ENCODE measurements around the gene CORO7. TPM values are rescaled to one million over a fixed set of nuclear protein-coding genes. Genes with fewer than 3 reads are reported as not detected.

Gene CORO7
- total RNA-seq, 1 experiment from 2014 or later = 51.0 TPM

DNA sequence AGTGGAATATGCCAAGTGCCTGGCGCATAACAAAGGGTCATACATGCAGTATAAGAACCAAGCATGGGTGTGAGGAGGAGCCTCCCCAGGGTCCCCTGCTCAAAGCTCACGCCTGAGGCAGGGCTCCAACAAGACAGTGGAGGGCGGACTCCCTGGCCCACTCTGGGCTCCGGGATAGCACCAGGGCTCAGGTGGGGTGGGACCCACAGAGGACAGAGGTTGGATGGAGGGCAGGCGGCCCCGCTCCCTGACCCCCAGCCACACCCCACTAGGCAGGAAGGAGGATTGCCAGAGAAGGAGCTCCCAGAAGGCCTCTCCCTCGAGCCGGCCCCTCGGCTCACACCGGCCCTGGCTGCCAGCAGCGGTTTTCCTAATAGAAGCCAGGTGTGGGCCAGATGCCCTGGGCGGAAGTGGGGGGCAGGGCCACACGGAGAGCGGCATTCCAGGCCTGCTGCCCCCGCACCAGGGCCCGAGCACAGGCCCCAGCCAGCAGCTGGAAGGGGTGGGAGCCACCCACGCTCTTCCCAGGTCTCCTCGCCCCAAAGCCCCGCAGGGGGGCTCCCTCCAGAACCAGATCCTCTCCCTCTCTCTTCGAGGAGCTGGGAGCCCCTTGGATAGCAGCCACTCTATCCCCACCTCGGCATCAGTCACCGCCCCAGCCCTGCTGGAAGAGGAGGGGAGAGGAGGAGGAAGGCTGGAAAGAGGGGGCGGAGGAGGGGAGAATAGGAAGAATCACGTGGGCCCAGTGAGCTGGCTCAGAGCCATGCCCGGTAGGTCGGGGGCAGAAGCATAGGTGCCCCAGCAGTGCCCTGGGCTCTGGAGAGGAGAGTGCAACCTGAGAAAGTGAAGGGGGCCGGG is 23.8 kb downstream of the CORO7 start:
- intact Hi-C loops (cut with micrococcal nuclease; ENCODE audit: unreplicated experiment) = no loop called here
- Mint-ChIP-seq H3K27me3 (ENCODE audit: unreplicated experiment) (no peaks in the 10 kb centered on the region), H3K9me3 (ENCODE audit: low read depth, unreplicated experiment) (no peaks in the 10 kb centered on the region), H3K36me3 (ENCODE audit: insufficient read depth, unreplicated experiment) (peaks cover 42% of the 10 kb centered on the region), H3K4me1 (ENCODE audit: low read depth, unreplicated experiment) (peaks cover 14% of the 10 kb centered on the region), H3K4me3 (ENCODE audit: low read depth, unreplicated experiment) (peak overlapping the region; percentile 41), H3K27ac (ENCODE audit: unreplicated experiment) (peak overlapping the region; percentile 79)
- no TSS peak for BruUV-seq (replicated peaks)
- DNase-seq = peak; percentile 57
- TF ChIP-seq, protein P1, sequence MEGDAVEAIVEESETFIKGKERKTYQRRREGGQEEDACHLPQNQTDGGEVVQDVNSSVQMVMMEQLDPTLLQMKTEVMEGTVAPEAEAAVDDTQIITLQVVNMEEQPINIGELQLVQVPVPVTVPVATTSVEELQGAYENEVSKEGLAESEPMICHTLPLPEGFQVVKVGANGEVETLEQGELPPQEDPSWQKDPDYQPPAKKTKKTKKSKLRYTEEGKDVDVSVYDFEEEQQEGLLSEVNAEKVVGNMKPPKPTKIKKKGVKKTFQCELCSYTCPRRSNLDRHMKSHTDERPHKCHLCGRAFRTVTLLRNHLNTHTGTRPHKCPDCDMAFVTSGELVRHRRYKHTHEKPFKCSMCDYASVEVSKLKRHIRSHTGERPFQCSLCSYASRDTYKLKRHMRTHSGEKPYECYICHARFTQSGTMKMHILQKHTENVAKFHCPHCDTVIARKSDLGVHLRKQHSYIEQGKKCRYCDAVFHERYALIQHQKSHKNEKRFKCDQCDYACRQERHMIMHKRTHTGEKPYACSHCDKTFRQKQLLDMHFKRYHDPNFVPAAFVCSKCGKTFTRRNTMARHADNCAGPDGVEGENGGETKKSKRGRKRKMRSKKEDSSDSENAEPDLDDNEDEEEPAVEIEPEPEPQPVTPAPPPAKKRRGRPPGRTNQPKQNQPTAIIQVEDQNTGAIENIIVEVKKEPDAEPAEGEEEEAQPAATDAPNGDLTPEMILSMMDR (IDR thresholded peaks at IDR 0.05; ENCODE audit: unreplicated experiment) = no peak
- CTCF ChIA-PET = interaction anchor here (0.6 to 4.8 kb wide), 9 partner anchors 11 to 179 kb away, joined by 3 to 38 read pairs (median 4); no protein-coding TSS in a partner anchor

GRCh38 chr16:4391631-4392381 is 24.6 kb downstream of the CORO7 start:
- DNase-seq = no peak
- Mint-ChIP-seq H3K4me1 (ENCODE audit: low read depth, unreplicated experiment) (peaks cover 14% of the 10 kb centered on the region), H3K27me3 (ENCODE audit: unreplicated experiment) (no peaks in the 10 kb centered on the region), H3K4me3 (ENCODE audit: low read depth, unreplicated experiment) (peak overlapping the region; percentile 41), H3K36me3 (ENCODE audit: insufficient read depth, unreplicated experiment) (peaks cover 49% of the 10 kb centered on the region), H3K9me3 (ENCODE audit: low read depth, unreplicated experiment) (no peaks in the 10 kb centered on the region), H3K27ac (ENCODE audit: unreplicated experiment) (peak overlapping the region; percentile 79)
- BruUV-seq (replicated peaks) = no TSS peak
- TF ChIP-seq, protein P1 (IDR thresholded peaks at IDR 0.05; ENCODE audit: unreplicated experiment) = no peak
- intact Hi-C loops (cut with micrococcal nuclease; ENCODE audit: unreplicated experiment) = no loop called here
- CTCF ChIA-PET = interaction anchor here (1.2 to 4.8 kb wide), 3 partner anchors 11 to 22 kb away, joined by 5 to 38 read pairs (median 12); no protein-coding TSS in a partner anchor

DNA sequence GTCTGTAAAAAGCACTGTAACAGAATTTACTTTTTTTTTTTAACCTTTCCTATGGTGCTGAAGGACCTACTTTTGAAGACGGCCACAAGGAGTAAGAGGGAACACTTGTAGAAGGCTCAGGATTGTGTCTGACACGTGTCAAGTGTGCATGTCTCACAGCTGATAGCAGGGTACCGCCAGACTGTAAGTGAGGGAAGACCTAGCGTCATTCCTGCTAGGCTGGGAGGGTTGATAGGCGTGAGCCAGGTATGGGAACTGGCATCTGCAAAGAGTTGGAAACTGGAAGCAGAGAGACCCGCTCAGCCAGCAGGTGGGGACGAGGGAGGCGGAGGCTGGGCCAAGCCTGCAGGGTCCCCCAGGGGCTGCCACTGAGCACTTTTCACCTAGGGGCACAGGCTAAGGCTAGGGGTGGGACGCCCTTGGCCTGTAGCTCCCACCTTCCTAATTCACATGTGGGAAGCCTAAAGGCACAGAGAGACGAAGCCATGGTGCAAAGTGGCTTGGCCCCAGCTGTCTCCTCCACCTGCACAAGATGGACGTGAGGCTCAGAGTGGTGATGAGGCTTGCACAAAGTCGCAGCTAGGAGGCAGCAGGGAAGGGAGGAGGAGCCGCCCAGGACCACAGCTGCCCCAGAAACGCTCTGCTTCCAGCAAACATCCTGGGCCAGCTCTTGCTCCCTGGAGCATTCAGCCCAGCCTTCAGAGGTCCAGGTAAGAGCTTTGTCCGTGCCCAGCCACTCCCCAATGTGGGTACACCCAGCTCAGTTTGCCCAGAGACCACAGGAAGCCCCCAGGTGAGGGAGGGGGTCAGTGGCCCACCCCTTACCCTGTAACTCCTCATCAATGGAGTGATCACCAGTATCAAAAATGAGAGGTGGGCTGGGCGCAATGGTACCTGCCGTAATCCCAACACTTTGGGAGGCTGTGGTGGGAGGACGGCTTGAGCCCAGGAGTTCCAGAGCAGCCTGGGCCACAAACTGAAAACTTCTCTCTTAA is 25.8 kb downstream of the CORO7 start:
- BruUV-seq (replicated peaks) = no TSS peak
- peaks cover 51% of the 10 kb centered on the region for H3K36me3 Mint-ChIP-seq (ENCODE audit: insufficient read depth, unreplicated experiment)
- no peak for DNase-seq
- H3K4me1 Mint-ChIP-seq (ENCODE audit: low read depth, unreplicated experiment) = peaks cover 14% of the 10 kb centered on the region
- H3K4me3 Mint-ChIP-seq (ENCODE audit: low read depth, unreplicated experiment) = no peak overlapping the region
- no peak overlapping the region for H3K27ac Mint-ChIP-seq (ENCODE audit: unreplicated experiment)
- H3K9me3 Mint-ChIP-seq (ENCODE audit: low read depth, unreplicated experiment) = no peaks in the 10 kb centered on the region
- TF ChIP-seq, protein P1 (IDR thresholded peaks at IDR 0.05; ENCODE audit: unreplicated experiment) = no peak
- CTCF ChIA-PET = interaction anchor here (1.4 to 4.8 kb wide), 3 partner anchors 13 to 31 kb away, joined by 3 to 38 read pairs (median 5); no protein-coding TSS in a partner anchor
- no peaks in the 10 kb centered on the region for H3K27me3 Mint-ChIP-seq (ENCODE audit: unreplicated experiment)
- intact Hi-C loops (cut with micrococcal nuclease; ENCODE audit: unreplicated experiment) = no loop called here

All from Calu3 (cell line).